Lung microvascular endothelial cell (primary cell): ENCODE results near the gene TOX2. TPM values are rescaled to one million over a fixed set of nuclear protein-coding genes. Genes with fewer than 3 reads are reported as not detected.
A peak's percentile ranks its signal among the peaks of the same experiment; 100 is the strongest.

Experiments
- DNase-seq, 2 donors: peaks; one replicate each; pipeline versions ENCODE4 v3.0.0 to v3.0.0-alpha.2; 2010; ENCODE audit warnings: low read depth in 2 of 2
- total RNA-seq: library from RNA; depleted of rRNA; stranded (reverse); fragments of >200 nt; gene quantifications from 2 replicates; pipeline ENCODE4 v1.2.1, GENCODE V29; 2014

The TOX2 gene
- total RNA-seq, 1 donor from 2014 or later = 0.60 TPM

DNA sequence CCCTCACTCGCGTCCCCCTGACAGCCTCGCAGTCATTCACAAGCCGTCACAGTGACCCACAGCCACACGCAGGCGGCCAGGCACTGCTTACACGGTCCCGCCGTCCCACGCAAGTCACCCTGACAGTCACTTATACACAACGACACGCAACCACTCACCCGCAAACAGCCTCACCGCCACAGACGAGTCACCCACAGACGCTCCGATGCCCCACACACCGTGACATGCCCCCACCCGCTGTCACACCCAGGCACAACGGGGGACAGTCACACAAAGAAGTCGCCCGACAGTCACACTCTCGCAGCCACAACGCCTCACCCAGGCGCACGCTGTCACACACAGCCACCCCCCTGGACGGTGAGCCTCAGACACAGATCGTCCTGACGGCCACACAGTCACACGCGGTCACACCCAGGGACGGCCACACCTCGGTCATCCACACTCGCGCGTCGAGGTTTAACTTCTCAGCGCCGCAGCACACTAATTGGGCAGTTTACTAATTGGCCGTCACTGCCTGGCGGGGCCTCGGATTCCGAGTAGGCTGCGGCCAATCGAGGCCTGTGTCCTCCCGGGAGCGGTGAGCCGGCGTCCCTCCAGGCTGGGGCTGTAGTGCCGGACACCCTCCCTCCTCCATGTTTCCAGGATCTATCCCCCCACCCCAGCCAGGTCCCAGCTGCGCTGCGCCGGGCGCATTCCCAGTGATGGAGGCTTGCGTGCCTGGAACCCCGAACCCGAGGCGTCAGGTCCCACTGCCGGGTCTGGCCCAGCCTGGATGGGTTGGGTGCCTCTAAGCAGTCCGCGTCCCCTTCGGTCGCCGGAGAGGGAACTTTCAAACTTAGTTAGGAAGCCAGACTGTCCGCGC, 790 bp downstream of the TOX2 start:
- peak; percentile 29 to 42 for DNase-seq

DNA sequence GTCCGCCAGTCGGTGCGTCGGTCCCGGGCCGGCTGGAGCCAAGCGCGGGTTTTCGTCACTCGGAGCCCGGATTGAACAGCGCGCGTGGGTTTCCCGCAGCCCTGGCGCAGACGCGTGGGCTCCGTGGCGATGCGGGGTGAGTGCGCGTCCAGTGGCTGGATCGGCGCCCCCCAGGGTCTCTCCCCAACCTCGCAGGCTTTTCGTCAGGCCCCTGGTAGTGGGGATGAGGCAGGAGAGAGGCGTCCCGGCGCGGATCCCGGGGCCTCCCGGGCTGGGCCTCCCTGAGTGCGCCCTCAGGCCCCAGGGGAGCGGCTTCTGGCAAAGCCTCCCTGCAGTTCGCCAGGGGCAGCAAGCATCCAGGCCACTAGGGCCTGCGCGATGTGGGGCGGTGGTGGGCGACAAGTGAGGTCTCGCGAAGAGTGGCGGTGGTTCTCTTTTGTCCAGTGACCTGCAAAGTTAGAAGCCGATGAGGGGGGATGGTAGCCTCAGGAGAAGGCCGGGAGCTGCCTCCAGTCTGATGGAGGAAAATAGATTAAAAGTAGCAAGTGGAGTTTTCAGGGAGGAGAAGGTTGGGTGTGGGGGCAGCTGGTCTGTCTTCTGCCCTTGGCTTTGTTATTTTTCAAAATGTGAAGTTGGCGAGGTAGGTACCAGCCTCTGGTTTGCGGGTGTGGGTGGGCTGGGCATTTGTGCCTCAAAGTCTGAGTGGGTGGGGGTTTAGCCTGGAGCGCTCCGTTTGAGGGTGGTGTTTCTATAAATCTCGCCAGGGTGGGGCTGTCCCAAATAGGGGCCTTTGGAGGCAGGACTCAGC, 1.6 kb downstream of the TOX2 start:
- DNase-seq = peak; percentile 8 to 20

DNA sequence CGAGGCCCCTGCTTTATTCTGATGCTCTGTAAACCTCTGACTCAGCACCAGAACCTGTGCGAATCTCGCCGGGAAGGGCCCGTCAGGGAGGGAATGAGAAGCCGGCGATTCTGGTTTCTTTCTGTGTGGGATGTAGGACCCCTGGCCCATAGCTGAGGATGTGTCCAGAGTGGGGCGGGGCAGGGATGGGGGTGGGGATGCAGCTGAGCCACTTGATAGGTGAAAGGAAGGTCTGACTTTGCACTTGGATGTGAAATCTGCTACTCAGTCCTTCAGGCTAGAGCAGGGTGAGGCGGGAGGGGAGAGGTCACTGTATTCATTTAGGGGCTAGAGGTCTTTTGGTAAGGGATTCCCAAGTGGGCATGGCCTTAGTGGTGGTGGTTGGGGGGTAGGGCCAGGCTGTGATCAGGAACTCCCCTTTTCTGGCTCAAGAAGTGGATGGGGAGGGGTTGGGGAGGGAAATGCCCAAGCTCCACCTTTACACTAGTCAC, 2.3 kb downstream of the TOX2 start:
- DNase-seq = no peak

DNA sequence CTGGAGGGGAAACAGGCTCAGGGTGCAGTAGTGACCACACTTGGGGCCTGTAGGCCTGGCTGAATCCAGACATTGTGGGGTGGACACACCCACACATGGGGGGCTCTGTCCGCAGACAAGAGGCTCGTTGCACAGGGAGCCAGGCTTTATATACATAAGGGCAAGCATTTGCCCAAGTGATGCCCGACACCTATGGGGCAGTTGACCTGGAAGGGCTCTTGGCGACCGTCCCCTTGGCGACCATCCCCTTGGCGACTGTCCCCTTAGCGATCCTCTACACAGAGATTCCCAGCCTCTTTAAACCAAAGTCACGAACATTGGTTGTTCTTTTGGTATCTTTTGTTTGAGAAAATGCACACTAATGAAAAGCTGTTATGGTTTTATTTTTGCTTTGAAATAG, 2.7 kb downstream of the TOX2 start:
- no peak for DNase-seq

DNA sequence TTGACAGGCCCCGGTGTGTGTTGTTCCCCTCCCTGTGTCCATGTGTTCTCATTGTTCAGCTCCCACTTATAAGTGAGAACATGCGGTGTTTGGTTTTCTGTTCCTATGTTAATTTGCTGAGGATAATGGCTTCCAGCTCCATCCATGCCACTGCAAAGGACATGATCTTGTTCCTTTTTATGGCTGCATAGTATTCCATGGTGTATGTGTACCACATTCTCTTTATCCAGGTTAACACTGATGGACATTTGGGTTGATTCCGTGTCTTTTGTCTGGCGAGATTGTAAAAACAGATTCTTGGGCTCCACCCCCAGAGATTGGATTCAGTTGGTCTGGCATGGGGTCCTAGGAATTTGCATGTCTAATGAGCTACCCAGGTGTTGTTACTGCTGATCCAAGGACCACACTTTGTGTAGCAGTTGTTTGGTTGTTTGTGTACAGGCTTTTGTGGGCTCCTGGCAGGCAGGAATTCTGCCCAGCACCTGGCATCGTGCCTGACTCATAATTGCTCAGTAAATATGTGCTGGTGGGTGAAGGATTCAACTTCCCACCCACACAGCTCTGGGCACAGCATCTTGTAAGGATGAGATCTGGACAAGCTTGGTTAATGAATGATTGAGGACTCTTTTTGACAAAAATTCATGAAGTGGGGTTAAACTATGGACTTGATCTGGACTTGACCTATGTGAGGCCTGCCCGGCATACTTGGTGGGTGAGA, 5.2 kb downstream of the TOX2 start:
- DNase-seq = no peak

DNA sequence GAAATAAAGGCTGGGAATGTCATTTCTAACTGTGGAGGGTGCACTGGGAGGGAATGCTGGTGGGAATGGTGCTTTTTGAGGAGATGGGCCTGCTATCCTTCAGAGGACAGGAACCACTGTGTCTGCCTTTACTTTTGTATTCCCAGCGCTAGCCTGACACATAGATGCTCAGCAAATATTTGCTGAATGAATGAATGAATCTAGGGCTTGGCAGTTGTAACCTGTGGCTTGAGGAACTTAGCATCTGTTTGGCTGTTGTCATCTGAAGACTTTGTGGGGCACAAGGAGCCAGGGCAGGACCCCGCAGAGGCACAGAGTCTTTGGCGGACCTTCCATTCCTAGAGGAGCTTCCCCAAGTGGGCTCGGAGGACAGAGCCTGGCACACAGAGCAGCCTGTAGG, 6.1 kb downstream of the TOX2 start:
- DNase-seq = no peak

DNA sequence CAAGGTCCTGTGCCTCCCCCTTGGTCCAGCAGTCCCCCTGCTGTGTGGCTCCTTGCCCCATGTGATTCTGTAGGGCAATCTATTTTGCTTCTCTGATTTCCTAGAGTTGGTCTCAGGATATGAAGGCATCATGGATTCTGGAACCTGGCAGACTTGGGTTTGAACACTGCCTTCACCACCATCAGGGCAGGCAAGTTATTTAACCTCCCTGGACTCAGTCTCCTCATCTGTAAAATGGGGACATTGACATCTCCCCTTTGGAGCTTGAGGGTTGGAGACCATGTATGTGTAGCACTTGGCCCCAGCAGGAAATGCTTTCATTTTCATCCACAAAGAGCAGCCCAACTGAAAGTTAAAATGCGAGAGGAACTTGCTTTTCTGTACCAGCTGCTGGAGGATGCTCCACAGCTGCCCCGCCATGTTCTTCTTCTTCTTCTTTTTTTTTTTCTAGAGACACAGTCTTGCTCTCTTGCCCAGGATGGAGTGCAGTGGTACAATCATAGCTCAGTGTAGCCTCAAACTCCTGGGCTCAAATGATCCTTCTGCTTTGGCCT, 6.7 kb downstream of the TOX2 start:
- no peak for DNase-seq

DNA sequence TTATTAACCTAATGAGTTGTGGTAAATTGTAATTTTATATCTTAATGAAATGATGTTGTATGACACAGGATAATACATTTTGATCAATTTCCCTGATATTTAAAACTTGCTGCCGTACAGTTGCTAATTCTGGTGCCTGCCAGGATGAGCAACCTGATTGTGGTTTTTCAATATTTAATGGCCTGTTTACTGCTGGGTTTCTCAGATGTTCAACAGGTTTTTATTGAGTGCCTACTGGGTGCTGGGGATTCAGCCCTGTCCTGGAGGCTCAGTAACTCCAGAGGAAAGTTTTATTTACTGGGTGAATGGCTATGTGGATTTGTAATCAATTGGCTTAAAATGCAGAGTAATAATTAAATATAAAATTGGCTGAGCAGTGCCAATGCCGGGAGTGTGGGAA, 8.0 kb downstream of the TOX2 start:
- DNase-seq = no peak

DNA sequence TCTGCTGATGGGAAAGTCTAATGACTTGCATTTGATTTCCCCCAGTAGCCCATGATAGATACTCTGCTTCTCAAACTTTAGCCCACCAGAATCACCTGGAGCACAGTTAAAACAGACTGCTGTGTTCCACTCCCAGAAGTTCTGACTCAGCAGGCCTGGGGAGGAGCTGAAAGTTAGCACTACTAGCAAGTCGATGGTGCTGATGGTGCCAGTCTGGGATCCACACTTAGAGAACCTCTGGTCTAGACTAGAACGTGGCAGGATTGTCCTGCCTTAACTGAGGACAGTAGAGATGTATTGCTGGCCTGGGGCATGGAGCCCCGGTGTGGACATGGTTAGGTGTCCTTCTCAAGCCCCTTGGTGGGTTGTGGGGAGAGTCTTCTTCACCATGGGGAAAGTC, 8.7 kb downstream of the TOX2 start:
- DNase-seq = no peak

DNA sequence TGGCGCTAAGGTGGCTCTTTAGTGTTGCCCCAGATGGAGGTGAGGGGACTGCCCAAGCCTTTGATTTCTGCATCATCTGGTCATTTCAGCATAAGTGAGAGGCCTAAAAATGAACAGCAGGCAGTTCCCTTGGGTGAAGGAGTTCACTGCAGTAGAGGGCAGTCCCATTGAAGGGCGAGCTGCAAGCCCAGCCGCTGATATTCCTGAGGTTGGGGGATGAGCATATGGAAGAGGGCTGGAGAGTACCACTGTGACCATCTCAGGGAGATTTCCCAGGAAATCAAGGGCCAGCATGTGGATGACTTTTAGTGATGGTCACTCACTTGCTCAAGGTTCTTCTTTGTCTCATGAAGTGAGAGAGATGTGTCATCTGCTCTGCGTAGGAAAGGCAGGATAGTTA, 9.3 kb downstream of the TOX2 start:
- DNase-seq = no peak

DNA sequence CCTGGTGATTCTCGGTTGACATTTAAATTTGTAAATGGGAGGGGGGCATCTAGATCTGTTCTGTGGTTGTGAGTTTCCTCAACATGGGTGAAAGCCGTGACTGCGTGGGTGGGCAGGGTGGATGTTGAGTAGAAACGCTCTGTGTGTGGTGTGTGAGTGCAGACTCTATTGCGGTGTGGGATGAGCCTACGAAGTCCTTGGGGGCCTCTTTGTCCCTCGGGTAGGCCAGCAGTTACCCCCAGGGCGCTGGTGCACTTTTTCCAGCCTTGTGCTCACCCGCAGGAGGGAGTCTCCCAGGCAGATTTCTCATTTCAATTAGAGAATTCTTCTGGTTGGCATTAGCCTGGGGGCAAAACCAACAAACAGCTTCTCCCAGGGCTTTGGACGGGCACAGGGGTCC, 10.6 kb downstream of the TOX2 start:
- no peak for DNase-seq

DNA sequence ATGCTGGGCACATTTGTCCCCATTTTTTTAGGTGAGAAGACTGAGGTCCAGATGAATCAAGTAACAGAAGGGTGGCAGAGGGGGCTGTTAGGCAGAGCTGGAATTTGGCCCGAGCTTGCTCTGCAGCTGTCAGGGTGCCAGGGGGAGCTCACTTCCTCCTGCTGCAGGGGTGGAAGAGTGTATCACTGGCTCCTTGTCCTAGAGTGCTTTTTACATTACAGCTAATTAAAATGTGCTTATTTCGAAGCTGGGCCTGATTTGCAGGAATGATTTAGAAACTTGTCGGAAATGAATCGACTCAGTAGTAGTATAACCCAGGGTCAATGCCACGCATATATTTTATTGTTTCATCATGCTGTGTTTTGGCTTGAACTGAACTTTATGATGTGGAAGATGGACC, 11.1 kb downstream of the TOX2 start:
- peak; percentile 29 to 58 for DNase-seq

DNA sequence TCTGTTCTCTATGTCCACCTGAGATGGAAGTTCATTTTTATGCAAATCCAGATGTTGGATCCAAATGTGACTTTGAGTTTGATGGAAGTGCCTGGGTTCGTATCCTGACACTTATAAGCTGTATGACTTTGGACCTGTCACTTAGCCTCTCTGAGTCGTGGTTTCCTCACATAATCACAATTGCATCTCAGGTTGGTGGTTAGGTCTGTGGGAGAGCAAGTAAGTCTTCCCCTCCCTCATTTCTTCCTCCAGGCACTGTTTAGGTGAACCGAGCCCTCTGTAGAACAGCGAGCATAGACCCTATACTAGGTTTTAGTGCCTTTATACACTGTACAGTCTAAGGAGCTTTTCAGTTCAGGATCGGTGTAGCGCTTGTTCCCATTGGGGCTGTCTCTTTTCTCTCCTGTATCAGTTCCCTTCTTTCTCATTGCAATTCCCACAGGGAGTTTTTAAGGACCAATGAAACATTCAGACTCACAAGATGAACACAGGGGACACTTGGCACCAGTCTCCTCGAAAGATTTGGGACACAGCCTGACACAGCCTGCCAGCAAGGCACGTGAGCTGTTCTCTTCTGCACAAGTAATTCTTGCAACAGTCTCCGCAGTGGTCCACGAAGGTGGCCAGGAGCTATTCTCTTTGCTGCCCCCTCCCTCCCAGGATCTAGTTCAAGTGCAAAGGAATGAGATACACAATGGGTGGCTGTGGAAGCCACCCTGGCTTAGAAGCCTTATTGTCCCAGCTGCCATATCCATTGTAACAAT, 11.8 kb downstream of the TOX2 start:
- no peak for DNase-seq

DNA sequence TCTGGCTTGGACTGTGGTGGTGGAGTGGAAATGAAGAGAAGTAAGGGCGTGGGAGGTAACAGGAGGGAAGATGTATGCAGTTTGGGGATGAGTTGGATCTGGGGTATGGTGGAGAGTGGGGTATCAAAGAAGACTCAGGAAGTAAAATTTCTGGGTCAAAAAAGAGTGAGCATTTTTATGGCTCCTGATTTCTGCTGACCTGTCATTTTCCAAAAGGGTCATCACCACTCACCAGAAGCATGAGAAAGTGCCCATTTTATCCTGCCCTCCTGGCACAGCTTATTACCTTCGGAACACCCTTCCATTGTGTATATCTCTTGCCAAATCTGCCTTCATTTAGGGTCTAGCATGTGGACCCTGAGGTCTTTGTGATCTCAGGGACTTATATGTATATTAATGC, 17.3 kb downstream of the TOX2 start:
- DNase-seq = no peak

DNA sequence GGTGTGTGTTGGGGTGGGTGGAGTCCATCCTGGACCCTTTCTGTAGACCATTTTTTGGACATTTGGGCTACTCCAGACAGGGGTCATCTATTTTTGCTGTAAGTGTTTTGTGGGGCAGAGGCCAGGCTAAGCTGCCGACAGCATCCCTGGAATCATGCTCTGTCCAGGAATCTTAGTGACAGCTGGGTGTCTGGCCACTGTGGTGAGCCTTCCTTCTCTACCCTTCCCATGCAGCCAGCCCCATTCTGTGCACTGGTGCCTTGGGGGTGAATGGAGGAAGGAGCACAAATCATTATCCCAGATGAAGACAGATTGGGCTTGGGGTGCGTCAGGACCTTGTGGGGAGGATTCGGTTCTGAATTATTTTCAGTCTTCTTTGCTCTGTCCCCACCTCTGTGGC, 20.2 kb downstream of the TOX2 start:
- DNase-seq = no peak

DNA sequence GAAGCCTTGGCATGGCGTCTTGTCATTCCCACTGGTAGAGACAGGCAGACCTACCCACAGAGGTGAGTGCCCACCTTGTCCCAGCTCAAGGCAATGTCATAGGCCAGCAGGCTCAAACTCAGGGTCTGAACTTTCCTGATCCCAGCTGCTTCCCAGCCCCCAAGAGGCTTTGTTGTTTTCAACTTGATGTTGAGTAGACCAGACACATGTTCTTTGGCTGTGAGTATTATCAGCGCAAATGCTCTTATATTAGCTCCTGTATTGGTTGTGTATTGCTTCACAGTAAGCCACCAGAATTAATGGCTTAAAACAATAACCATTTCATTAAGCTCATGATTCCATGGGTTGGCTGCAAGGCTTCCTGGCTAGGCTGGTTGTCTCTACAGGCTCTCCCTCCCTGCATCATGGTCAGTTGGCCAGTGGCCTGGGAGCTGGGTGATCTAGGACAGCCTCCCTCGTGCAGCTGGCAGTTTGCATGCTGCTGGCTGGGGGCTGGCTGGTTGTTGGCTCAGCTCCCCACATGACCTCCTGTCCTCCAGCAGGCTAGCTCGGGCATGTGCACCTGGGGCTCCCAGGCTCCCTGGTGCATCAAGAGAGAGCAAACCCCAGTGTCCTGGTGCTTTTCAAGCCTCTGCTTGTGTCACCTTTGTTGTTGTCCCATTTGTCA, 21.6 kb downstream of the TOX2 start:
- no peak for DNase-seq

DNA sequence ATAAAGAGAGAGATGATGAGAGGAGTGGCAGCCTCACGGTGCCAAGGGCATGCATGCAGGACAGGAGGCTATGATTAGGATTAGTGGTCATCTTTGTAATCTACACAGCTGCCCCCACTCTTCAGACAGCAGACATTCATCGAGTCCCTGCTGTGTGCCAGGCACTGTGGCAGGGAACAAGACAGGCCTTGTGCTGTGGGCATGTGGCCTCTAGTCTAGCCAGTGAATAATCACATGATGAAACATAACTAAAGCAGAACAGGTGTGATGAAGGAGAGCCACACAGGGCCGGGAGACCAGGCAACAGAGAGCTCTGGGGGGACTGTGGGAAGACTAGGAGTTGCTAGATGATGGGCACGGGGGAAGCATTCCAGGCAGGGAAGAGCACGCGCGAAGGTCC, 22.2 kb downstream of the TOX2 start:
- DNase-seq = no peak

DNA sequence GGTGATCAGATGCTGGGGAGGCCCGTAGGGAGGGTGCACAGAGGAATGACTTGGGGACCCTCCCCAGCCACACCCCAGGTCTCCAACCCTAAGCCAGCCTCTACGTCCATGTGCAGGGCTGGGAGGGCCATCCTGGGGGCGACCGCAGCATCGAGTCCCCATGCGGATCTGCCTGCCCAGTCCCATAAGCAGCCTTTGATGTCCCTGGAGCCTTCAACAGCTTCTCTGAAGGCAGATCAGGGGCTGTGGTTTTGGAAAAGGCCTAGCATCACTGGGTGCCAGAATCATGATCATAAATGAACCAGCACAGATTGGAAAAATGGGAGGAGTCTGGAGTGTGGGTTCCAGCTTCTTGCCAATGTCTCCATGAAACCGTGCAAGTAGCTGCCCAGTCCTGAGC, 22.9 kb downstream of the TOX2 start:
- no peak for DNase-seq

DNA sequence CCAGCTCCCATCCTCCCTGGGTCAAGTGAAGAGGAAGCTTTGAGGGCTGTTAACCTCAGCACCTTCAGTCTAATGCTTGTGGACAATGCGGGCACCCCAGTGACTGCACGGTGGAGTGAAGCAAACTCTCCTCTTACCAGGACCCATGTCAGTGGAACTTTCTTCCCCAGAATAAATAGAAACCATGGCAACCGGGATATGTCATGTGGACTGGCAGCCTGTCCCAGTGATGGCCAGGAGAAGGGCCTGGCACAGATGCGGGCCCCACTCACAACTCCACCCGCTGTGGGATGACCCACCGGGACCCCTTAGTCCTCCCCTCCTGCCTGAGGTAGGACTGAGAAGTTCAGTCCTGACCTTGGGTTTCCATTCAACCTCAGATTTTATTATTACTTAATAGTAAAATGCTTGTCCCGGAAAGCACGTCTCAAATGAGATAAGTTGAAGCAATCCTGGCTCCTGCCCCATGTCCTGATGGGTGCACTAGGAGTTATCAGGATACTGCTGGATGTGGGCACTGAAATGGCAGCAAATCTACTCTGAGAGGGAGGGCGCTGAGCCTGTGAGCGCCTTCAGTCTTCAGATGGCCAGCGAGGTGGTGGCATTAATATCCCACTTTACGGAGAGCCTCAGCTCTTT, 23.5 kb downstream of the TOX2 start:
- peak in 1 of 2 donors; percentile 31 for DNase-seq
